GM21526 (cell line): ENCODE data around the gene GABBR2.
"Not testable (repeated sequence)": the region's sequence is repeated elsewhere in the genome, so short reads cannot be mapped to it uniquely, and the experiment has no call there.

Experiments used
- ATAC-seq: cut with Tn5 transposase; IDR thresholded peaks from one replicate; pipeline ENCODE4 v1.9.1; 2021; ENCODE audit warnings: moderate library complexity; ENCODE audit not compliant: unreplicated experiment, low FRiP score

The GABBR2 gene

GRCh38 chr9:98520221-98520960 lies 188.3 kb downstream of the GABBR2 start:
- no peak for ATAC-seq

GRCh38 chr9:98519641-98520040 lies 189.1 kb downstream of the GABBR2 start:
- no peak for ATAC-seq

GRCh38 chr9:98518556-98518955 lies 190.2 kb downstream of the GABBR2 start:
- no peak for ATAC-seq

- no peak for ATAC-seq
Observed at GRCh38 chr9:98517761-98518160, 191.0 kb downstream of the GABBR2 start.

- ATAC-seq: no peak
Observed at GRCh38 chr9:98516897-98517503, 191.7 kb downstream of the GABBR2 start.

- ATAC-seq: no peak
Observed at GRCh38 chr9:98516205-98516896, 192.4 kb downstream of the GABBR2 start.

GRCh38 chr9:98515506-98516204 lies 193.1 kb downstream of the GABBR2 start:
- no peak for ATAC-seq

- ATAC-seq: no peak
Observed at GRCh38 chr9:98514841-98515240, 193.9 kb downstream of the GABBR2 start.

- not testable (repeated sequence) for ATAC-seq
Observed at GRCh38 chr9:98508217-98508919, 200.4 kb downstream of the GABBR2 start.

- ATAC-seq: no peak
Observed at GRCh38 chr9:98506422-98507054, 202.2 kb downstream of the GABBR2 start.

- no peak for ATAC-seq
Observed at GRCh38 chr9:98504298-98505282, 204.1 kb downstream of the GABBR2 start.

GRCh38 chr9:98503867-98504266 lies 204.9 kb downstream of the GABBR2 start:
- ATAC-seq: no peak

- ATAC-seq: no peak
Observed at GRCh38 chr9:98502976-98503325, 205.8 kb downstream of the GABBR2 start.

- no peak for ATAC-seq
Observed at GRCh38 chr9:98502311-98502975, 206.3 kb downstream of the GABBR2 start.

GRCh38 chr9:98501819-98502218 lies 206.9 kb downstream of the GABBR2 start:
- no peak for ATAC-seq

- ATAC-seq: not testable (repeated sequence)
Observed at GRCh38 chr9:98501259-98501658, 207.5 kb downstream of the GABBR2 start.

GRCh38 chr9:98500337-98500919 lies 208.3 kb downstream of the GABBR2 start:
- ATAC-seq: no peak

- ATAC-seq: no peak
Observed at GRCh38 chr9:98495530-98495929, 213.2 kb downstream of the GABBR2 start.
